GM12864 (cell line): ENCODE measurements around the gene SPP1.

Source experiments
- DNase-seq: peaks from one replicate; pipeline ENCODE4 v3.0.0-alpha.2; 2011; ENCODE audit warnings: low read depth
- H3K4me3 ChIP-seq: 2 replicates; pipeline ENCODE4 v1.5.1; 2011; ENCODE audit warnings: mild to moderate bottlenecking, low read depth, low read length, control low read depth
- CTCF ChIP-seq: IDR thresholded peaks from 2 replicates; pipeline ENCODE4 v1.5.1; 2011; ENCODE audit warnings: low read depth, mild to moderate bottlenecking, moderate library complexity, low read length, control low read depth, inconsistent platforms; ENCODE audit errors: missing control alignments

Gene SPP1

GRCh38 chr4:88027611-88028608 lies 52.4 kb downstream of the SPP1 start:
- no peak for DNase-seq
- H3K4me3 ChIP-seq: no peak overlapping the region
- TF ChIP-seq CTCF: no peak

GRCh38 chr4:88028946-88029345 lies 53.4 kb downstream of the SPP1 start:
- H3K4me3 ChIP-seq: no peak overlapping the region
- TF ChIP-seq CTCF: no peak
- no peak for DNase-seq

GRCh38 chr4:88029556-88029955 lies 54.0 kb downstream of the SPP1 start:
- no peak for DNase-seq
- no peak for TF ChIP-seq CTCF
- H3K4me3 ChIP-seq: no peak overlapping the region

- TF ChIP-seq CTCF: no peak
- DNase-seq: no peak
- no peak overlapping the region for H3K4me3 ChIP-seq
Measured at GRCh38 chr4:88030565-88031310, 55.2 kb downstream of the SPP1 start.
